ENCODE results near the gene NAALAD2. TPM values are rescaled to one million over a fixed set of nuclear protein-coding genes. Genes with fewer than 3 reads are reported as not detected.
"Not testable (repeated sequence)": the region's sequence is repeated elsewhere in the genome, so short reads cannot be mapped to it uniquely, and the experiment has no call there.

The NAALAD2 gene
- polyA plus RNA-seq, 3 donors: 19.5 to 27.7 (median 24.0) TPM

DNA sequence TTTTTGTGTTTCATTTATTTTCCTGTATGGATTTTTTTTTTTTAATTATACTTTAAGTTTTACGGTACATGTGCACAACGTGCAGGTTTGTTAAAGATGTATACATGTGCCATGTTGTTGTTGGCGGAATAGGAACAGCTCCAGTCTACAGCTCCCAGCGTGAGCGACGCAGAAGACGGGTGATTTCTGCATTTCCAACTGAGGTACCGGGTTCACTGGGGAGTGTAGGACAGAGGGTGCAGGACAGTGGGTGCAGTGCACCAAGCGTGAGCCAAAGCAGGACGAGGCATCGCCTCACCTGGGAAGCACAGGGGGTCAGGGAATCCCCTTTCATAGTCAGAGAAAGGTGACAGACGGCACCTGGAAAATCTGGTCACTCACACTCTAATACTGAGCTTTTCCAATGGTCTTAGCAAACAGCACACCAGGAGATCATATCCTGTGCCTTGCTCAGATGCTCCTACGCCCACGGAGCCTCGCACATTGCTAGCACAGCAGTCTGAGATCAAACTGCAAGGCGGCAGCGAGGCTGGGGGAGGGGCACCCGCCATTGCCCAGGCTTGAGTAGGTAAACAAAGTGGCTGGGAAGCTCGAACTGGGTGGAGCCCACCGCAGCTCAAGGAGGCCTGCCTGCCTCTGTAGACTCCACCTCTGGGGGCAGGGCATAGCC, 105.6 kb downstream of the NAALAD2 start:
- not testable (repeated sequence) for DNase-seq (ENCODE audit: low read depth in 3 of 3, low spot score in 2 of 3)

DNA sequence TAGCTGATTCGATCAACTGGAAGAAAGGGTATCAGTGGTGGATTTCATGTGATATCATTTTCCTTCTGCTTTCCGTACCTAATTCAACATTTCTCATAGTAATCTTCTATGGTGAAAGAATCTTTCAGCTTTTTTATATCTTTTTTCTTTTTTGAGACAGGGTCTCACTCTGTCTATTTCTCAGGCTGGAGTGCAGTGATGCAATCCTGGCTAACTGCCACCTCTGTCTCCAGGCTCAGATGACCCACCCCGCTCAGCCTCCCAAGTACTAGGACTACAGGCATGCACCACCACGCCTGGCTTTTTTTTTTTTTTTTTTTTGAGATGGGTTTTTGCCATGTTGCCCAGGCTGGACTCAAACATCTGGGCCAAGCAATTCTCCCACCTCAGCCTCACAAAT, 107.0 kb downstream of the NAALAD2 start:
- no peak for DNase-seq (ENCODE audit: low read depth in 3 of 3, low spot score in 2 of 3)

Other genes with a start within 250 kb of the NAALAD2 start
- gene TRIM49D1, start 212.4 kb upstream of the NAALAD2 start, polyA plus RNA-seq (ENCODE audit: insufficient read length in 3 of 3): not detected
- not detected for gene TRIM49D2, start 210.6 kb upstream of the NAALAD2 start, polyA plus RNA-seq (ENCODE audit: insufficient read length in 3 of 3)
- not detected for gene TRIM64, start 168.6 kb upstream of the NAALAD2 start, polyA plus RNA-seq (ENCODE audit: insufficient read length in 3 of 3)
- not detected for gene TRIM49C, start 103.6 kb upstream of the NAALAD2 start, polyA plus RNA-seq (ENCODE audit: insufficient read length in 3 of 3)
- gene UBTFL1, start 48.7 kb upstream of the NAALAD2 start, polyA plus RNA-seq (ENCODE audit: insufficient read length in 3 of 3): not detected
- 10 to 100 TPM; 44.6 to 50.9 (median 47.3) TPM for gene CHORDC1, start 88.4 kb downstream of the NAALAD2 start, polyA plus RNA-seq (ENCODE audit: insufficient read length in 3 of 3)

All from right renal cortex interstitium (tissue), 3 donors.